Right cardiac atrium (tissue), 5 donors: Measurements from ENCODE around the gene TMEM178B. TPM values are rescaled to one million over a fixed set of nuclear protein-coding genes. Genes with fewer than 3 reads are reported as not detected.
A peak's percentile ranks its signal among the peaks of the same experiment; 100 is the strongest.
"Not testable (repeated sequence)": the region's sequence is repeated elsewhere in the genome, so short reads cannot be mapped to it uniquely, and the experiment has no call there.

Experiments
- ATAC-seq, 2 donors: fragments of 200-7000 bp; cut with Tn5 transposase; one replicate each; pipeline versions ENCODE4 v1.8.0 to v1.9.1; 2020; ENCODE audit warnings: moderate library complexity in 2 of 2, mild to moderate bottlenecking in 1 of 2
- DNase-seq, 3 donors: peaks; one replicate each; pipeline ENCODE4 v3.0.0-alpha.2; 2020
- H3K27ac ChIP-seq: one replicate; pipeline ENCODE4 v1.5.1; 2013; ENCODE audit warnings: mild to moderate bottlenecking, low read length, control low read depth, moderate library complexity
- H3K27me3 ChIP-seq: one replicate; pipeline ENCODE4 v1.6.1; 2013; ENCODE audit not compliant: control insufficient read depth, insufficient read depth
- H3K4me1 ChIP-seq: one replicate; pipeline ENCODE4 v1.6.1; 2013; ENCODE audit warnings: low read length; ENCODE audit not compliant: control insufficient read depth, insufficient read depth
- H3K4me3 ChIP-seq: one replicate; pipeline ENCODE4 v1.5.1; 2013; ENCODE audit warnings: low read length, control low read depth
- H3K9me3 ChIP-seq: one replicate; pipeline ENCODE4 v1.6.1; 2013; ENCODE audit warnings: low read length; ENCODE audit not compliant: control insufficient read depth
- WGBS: extraction: QIAGEN DNeasy Blood & Tissue Kit; methylation state at CpG from one replicate; pipeline ENCODE4 v1.1.7; 2013; 5-methylcytosine and 5-hydroxymethylcytosine counted together
- intact Hi-C, 4 donors: fragments of 100-400 bp; cut with DNase I; formaldehyde crosslinking; loops; one replicate each; pipeline versions ENCODE4 v1.11.0 to v1.14.0; 2022 to 2023
- polyA plus RNA-seq: library from polyadenylated mRNA; stranded (reverse); fragments of 200-250 nt; gene quantifications from one replicate; pipeline ENCODE4 v1.2.3, GENCODE V29; 2013
- total RNA-seq, 4 donors: library from RNA; stranded (reverse); fragmentation: NEBNext Ultra II Directional; extraction: Animal tissue kit (Norgen Biotek cat#: 25700); gene quantifications; one replicate each; pipeline ENCODE4 v1.2.1, GENCODE V29; 2021
- donor health status: healthy with polysubstance abuse.
- donor health status: DM: no; HTN: yes; CAD: no.
- donor health status: DM: no; HTN: no; CAD: no.
- donor health status: DM: no; HTN: yes; CAD: no; lungs with severe emphysema.
- donor health status: DM: yes; HTN: yes; CAD: no.

TMEM178B gene
- total and polyA plus RNA-seq, 5 donors, result 13.3 to 49.6 (median 35.0) TPM

GRCh38 chr7:141045842-141046620 lies 27.8 kb upstream of the TMEM178B start:
- intact Hi-C loops, result no loop called here
- ATAC-seq, result no peak
- H3K4me1 ChIP-seq, result peaks cover 1% of the 10 kb centered on the region
- 74% methylated on average over 7 of the region's 7 CpGs for WGBS
- no peaks in the 10 kb centered on the region for H3K9me3 ChIP-seq
- no peak overlapping the region for H3K27ac ChIP-seq
- H3K4me3 ChIP-seq, result no peak overlapping the region
- no peak for DNase-seq
- H3K27me3 ChIP-seq, result no peaks in the 10 kb centered on the region

GRCh38 chr7:141053626-141054025 lies 20.2 kb upstream of the TMEM178B start:
- H3K9me3 ChIP-seq, result no peaks in the 10 kb centered on the region
- ATAC-seq (no peak), DNase-seq (no peak)
- H3K4me1 ChIP-seq, result no peaks in the 10 kb centered on the region
- intact Hi-C loops, result no loop called here
- 61% methylated on average over 9 of the region's 9 CpGs for WGBS
- H3K4me3 ChIP-seq, result no peak overlapping the region
- no peak overlapping the region for H3K27ac ChIP-seq
- H3K27me3 ChIP-seq, result no peaks in the 10 kb centered on the region

- Histone ChIP-seq H3K4me3 (no peak overlapping the region), H3K27me3 (no peaks in the 10 kb centered on the region), H3K27ac (no peak overlapping the region), H3K4me1 (no peaks in the 10 kb centered on the region), H3K9me3 (no peaks in the 10 kb centered on the region)
- DNase-seq (no peak), ATAC-seq (no peak)
- WGBS, result 85% methylated on average over 4 of the region's 4 CpGs
- intact Hi-C loops, result no loop called here
Measured at GRCh38 chr7:141055146-141055545, 18.7 kb upstream of the TMEM178B start.

GRCh38 chr7:141057788-141058187 lies 16.1 kb upstream of the TMEM178B start:
- Histone ChIP-seq H3K4me1 (no peaks in the 10 kb centered on the region), H3K27ac (no peak overlapping the region), H3K4me3 (no peak overlapping the region), H3K9me3 (no peaks in the 10 kb centered on the region), H3K27me3 (no peaks in the 10 kb centered on the region)
- WGBS, result 82% methylated on average over 3 of the region's 3 CpGs
- ATAC-seq, result no peak
- no peak for DNase-seq
- intact Hi-C loops, result no loop called here

- H3K9me3 ChIP-seq, ATAC-seq, H3K4me1 ChIP-seq, DNase-seq, H3K27me3 ChIP-seq, intact Hi-C loops, H3K4me3 ChIP-seq, H3K27ac ChIP-seq: not testable (repeated sequence)
- WGBS, result 85% methylated on average over 8 of the region's 16 CpGs
Measured at GRCh38 chr7:141067856-141068255, 6.0 kb upstream of the TMEM178B start.

GRCh38 chr7:141071260-141071854 lies 2.5 kb upstream of the TMEM178B start:
- Histone ChIP-seq H3K4me1 (peaks cover 5% of the 10 kb centered on the region), H3K27me3 (peaks cover under 1% of the 10 kb centered on the region), H3K4me3 (peak overlapping the region; percentile 61), H3K27ac (no peak overlapping the region), H3K9me3 (no peaks in the 10 kb centered on the region)
- ATAC-seq, result peak in 1 of 2 donors; percentile 16
- intact Hi-C loops, result loop anchor here in 1 of 4 donors (10.0 kb wide), 1 partner anchor 463 kb away; no protein-coding TSS in a partner anchor
- WGBS, result 2% methylated on average over 30 of the region's 30 CpGs
- DNase-seq, result peak; percentile 55 to 77 (median 76)

- peaks cover 2% of the 10 kb centered on the region for H3K27me3 ChIP-seq
- ATAC-seq, result no peak
- 2% methylated on average over 21 of the region's 21 CpGs for WGBS
Measured at GRCh38 chr7:141071855-141072547, 1.9 kb upstream of the TMEM178B start.

GRCh38 chr7:141072548-141073172 lies 1.2 kb upstream of the TMEM178B start:
- peak; percentile 60 to 85 (median 81) for DNase-seq
- under 1% methylated on average over 61 of the region's 61 CpGs for WGBS
- ATAC-seq, result peak; percentile 81 to 82
- Histone ChIP-seq H3K9me3 (no peaks in the 10 kb centered on the region), H3K4me3 (peak overlapping the region; percentile 61), H3K4me1 (peaks cover 5% of the 10 kb centered on the region), H3K27ac (no peak overlapping the region), H3K27me3 (peaks cover 2% of the 10 kb centered on the region)
- intact Hi-C loops, result loop anchor here in 1 of 4 donors (10.0 kb wide), 1 partner anchor 462 kb away; no protein-coding TSS in a partner anchor

More at GRCh38 chr7:141071855-141072547, 1.9 kb upstream of the TMEM178B start:
- no peak for DNase-seq
- intact Hi-C loops, result loop anchor here in 1 of 4 donors (10.0 kb wide), 1 partner anchor 463 kb away; no protein-coding TSS in a partner anchor
- Histone ChIP-seq H3K9me3 (no peaks in the 10 kb centered on the region), H3K27ac (no peak overlapping the region), H3K4me1 (peaks cover 5% of the 10 kb centered on the region), H3K4me3 (peak overlapping the region; percentile 61)

- Histone ChIP-seq H3K27ac (no peak overlapping the region), H3K9me3 (no peaks in the 10 kb centered on the region), H3K27me3 (peaks cover 2% of the 10 kb centered on the region), H3K4me1 (peaks cover 5% of the 10 kb centered on the region), H3K4me3 (peak overlapping the region; percentile 61)
- whole genome bisulfite sequencing, result under 1% methylated on average over 60 of the region's 60 CpGs
- intact Hi-C loops, result loop anchor here in 1 of 4 donors (10.0 kb wide), 1 partner anchor 462 kb away; no protein-coding TSS in a partner anchor
- ATAC-seq (peak; percentile 88 to 92), DNase-seq (peak; percentile 42 to 73 (median 72))
Measured at GRCh38 chr7:141073173-141073640, 657 bp upstream of the TMEM178B start.

GRCh38 chr7:141074162-141074991 lies 513 bp downstream of the TMEM178B start:
- Histone ChIP-seq H3K9me3 (no peaks in the 10 kb centered on the region), H3K4me1 (peaks cover 5% of the 10 kb centered on the region), H3K27me3 (peaks cover 2% of the 10 kb centered on the region), H3K4me3 (peak overlapping the region; percentile 61), H3K27ac (no peak overlapping the region)
- intact Hi-C loops, result loop anchor here in 1 of 4 donors (10.0 kb wide), 1 partner anchor 460 kb away; no protein-coding TSS in a partner anchor
- WGBS, result 2% methylated on average over 75 of the region's 75 CpGs
- DNase-seq (peak; percentile 17 to 53 (median 50)), ATAC-seq (peak; percentile 23 to 40)
